GM12878 (cell line): ENCODE measurements around the gene THOC5. TPM values are rescaled to one million over a fixed set of nuclear protein-coding genes. Genes with fewer than 3 reads are reported as not detected.

Experiments used
- MLLT1 ChIP-seq: fragments of 450-650 bp; IDR thresholded peaks from 2 replicates; pipeline ENCODE4 v1.6.1; 2016; ENCODE audit warnings: mild to moderate bottlenecking
- ZBTB40 ChIP-seq: fragments of 450-650 bp; IDR thresholded peaks from 2 replicates; pipeline ENCODE4 v1.6.1; 2016; ENCODE audit warnings: mild to moderate bottlenecking, moderate library complexity, borderline replicate concordance
- polyA plus RNA-seq, 11 experiments: library from polyadenylated mRNA; depleted of rRNA in 4 of 11; unstranded in 6 of 11; stranded (reverse) in 5 of 11; fragments of >200 nt; fragmentation: Nextera tagmentation in 4 of 11; fragmentation: Illumina TruSeq in 1 of 11; extraction: Ambion mirVana in 4 of 11; extraction: Trizol in 1 of 11; gene quantifications; 1 replicate in 1 of 11; 2 replicates in 10 of 11; pipeline versions ENCODE4 v1.2.1 to v1.2.3, GENCODE V29; 2011 to 2016; ENCODE audit warnings: inconsistent platforms in 2 of 11, missing spikeins in 2 of 11, low read depth in 1 of 11
- total RNA-seq, 4 experiments: library from RNA; depleted of rRNA in 3 of 4; stranded (reverse); fragments of >200 nt in 3 of 4; fragmentation: Illumina TruSeq in 1 of 4; extraction: Trizol in 1 of 4; gene quantifications; 2 replicates each; pipeline versions ENCODE4 v1.2.1 to v1.2.3, GENCODE V29; 2013 to 2021
- TF ChIP-seq, protein P1 (sequence below): fragments of 150-350 bp; IDR thresholded peaks from 2 replicates; pipeline ENCODE4 v1.6.1; 2016; ENCODE audit warnings: low read depth, low read length

The THOC5 gene
- total and polyA plus RNA-seq, 10 of the 15 experiments (the other 5 are each of a cell fraction or from before 2014, with no cell fraction given) = 20.9 to 44.9 (median 31.4) TPM

GRCh38 chr22:29483254-29483653 lies 70.3 kb downstream of the THOC5 start (continued):
- TF ChIP-seq, protein P1, sequence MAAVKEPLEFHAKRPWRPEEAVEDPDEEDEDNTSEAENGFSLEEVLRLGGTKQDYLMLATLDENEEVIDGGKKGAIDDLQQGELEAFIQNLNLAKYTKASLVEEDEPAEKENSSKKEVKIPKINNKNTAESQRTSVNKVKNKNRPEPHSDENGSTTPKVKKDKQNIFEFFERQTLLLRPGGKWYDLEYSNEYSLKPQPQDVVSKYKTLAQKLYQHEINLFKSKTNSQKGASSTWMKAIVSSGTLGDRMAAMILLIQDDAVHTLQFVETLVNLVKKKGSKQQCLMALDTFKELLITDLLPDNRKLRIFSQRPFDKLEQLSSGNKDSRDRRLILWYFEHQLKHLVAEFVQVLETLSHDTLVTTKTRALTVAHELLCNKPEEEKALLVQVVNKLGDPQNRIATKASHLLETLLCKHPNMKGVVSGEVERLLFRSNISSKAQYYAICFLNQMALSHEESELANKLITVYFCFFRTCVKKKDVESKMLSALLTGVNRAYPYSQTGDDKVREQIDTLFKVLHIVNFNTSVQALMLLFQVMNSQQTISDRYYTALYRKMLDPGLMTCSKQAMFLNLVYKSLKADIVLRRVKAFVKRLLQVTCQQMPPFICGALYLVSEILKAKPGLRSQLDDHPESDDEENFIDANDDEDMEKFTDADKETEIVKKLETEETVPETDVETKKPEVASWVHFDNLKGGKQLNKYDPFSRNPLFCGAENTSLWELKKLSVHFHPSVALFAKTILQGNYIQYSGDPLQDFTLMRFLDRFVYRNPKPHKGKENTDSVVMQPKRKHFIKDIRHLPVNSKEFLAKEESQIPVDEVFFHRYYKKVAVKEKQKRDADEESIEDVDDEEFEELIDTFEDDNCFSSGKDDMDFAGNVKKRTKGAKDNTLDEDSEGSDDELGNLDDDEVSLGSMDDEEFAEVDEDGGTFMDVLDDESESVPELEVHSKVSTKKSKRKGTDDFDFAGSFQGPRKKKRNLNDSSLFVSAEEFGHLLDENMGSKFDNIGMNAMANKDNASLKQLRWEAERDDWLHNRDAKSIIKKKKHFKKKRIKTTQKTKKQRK = no peak
- TF ChIP-seq MLLT1 = no peak
- TF ChIP-seq ZBTB40 = no peak
